HG03575 (cell line): ENCODE measurements around the gene CHST6.
"Not testable (repeated sequence)": the region's sequence is repeated elsewhere in the genome, so short reads cannot be mapped to it uniquely, and the experiment has no call there.

Source experiments
- ATAC-seq: cut with Tn5 transposase; IDR thresholded peaks from one replicate; pipeline ENCODE4 v1.9.1; 2021; ENCODE audit not compliant: unreplicated experiment, insufficient number of reproducible peaks, low FRiP score; ENCODE audit errors: extremely low read depth

Gene CHST6

GRCh38 chr16:75457485-75458021 lies 37.7 kb downstream of the CHST6 start:
- no peak for ATAC-seq

GRCh38 chr16:75456971-75457370 lies 38.3 kb downstream of the CHST6 start:
- ATAC-seq: no peak

- ATAC-seq: not testable (repeated sequence)
These were observed 38.8 kb downstream of the CHST6 start for GRCh38 chr16:75456486-75456885.

GRCh38 chr16:75455677-75456076 lies 39.6 kb downstream of the CHST6 start:
- ATAC-seq: no peak

- no peak for ATAC-seq
These were observed 42.6 kb downstream of the CHST6 start for GRCh38 chr16:75452464-75453190.

GRCh38 chr16:75446416-75446815 lies 48.8 kb downstream of the CHST6 start:
- no peak for ATAC-seq

GRCh38 chr16:75445298-75445697 lies 49.9 kb downstream of the CHST6 start:
- no peak for ATAC-seq

- no peak for ATAC-seq
These were observed 51.9 kb downstream of the CHST6 start for GRCh38 chr16:75443298-75443697.

GRCh38 chr16:75433732-75434413 lies 61.4 kb downstream of the CHST6 start:
- peak; percentile 38 for ATAC-seq

GRCh38 chr16:75432828-75433731 lies 62.2 kb downstream of the CHST6 start, which contains the start of gene CFDP1:
Gene CFDP1, minus strand, starts transcription at chr16:75433503. Its CDS starts 151 bp downstream, at chr16:75433352.
- ATAC-seq: peak; percentile 64

GRCh38 chr16:75429621-75430403 lies 65.4 kb downstream of the CHST6 start:
- no peak for ATAC-seq

- not testable (repeated sequence) for ATAC-seq
These were observed 68.7 kb downstream of the CHST6 start for GRCh38 chr16:75426524-75426923.

GRCh38 chr16:75424105-75424762 lies 71.0 kb downstream of the CHST6 start:
- ATAC-seq: not testable (repeated sequence)

GRCh38 chr16:75423723-75424104 lies 71.5 kb downstream of the CHST6 start:
- no peak for ATAC-seq
